Activated CD4-positive, alpha-beta T cell treated with anti-CD3 and anti-CD28 coated beads for 48 hours (primary cell): Measurements from ENCODE around the gene CPA1.

Experiments
- DNase-seq: peaks from one replicate; pipeline ENCODE4 v3.0.0-alpha.2; 2020

Gene CPA1

DNA sequence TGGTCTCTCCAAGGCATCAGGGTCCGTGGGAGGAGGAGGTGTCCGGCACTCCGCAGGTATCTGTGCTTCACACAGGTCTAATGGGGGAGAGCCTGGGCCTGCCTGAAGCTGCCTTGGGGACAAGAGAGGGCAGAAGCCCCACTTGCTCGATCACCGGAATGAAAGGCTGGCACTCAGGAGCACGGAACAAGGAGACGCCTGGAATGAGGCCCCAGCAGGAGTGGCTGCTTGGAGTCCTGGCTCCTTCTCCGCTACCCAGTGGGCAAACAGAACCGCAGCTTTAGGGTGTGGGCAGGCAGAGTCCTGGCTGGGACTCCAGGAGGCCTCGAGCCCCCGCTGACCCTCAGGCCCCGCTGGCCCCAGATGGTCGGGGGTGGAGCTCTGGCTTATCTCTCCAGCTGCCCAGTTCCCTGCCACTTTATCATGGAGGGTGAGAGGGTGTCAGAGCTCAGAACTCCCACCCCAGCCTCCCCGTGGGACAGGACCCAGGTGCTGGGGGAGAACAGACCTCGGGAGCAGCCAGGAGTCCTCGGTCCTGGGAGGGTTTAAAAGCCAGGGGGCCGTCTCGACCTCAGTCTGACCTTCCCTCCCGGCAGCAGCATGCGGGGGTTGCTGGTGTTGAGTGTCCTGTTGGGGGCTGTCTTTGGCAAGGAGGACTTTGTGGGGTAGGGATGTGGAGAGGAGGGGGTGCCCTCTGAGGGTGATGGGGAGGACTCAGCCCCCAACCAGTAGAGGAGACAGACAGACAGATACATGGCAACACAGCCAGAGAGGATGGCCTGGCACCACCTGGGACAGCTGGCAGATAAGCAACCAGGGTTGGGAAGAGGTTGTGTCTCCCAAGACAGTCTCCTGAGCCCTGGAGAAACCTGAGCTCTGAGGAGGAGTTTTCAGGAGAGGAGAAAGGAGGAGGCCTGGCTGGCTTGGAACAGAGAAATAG is at the start of gene CPA1:
TSS of gene CPA1 (plus strand) at position 574 of the 940 bp plus-strand sequence. CDS start at position 601, 27 bp downstream.
- no peak for DNase-seq

DNA sequence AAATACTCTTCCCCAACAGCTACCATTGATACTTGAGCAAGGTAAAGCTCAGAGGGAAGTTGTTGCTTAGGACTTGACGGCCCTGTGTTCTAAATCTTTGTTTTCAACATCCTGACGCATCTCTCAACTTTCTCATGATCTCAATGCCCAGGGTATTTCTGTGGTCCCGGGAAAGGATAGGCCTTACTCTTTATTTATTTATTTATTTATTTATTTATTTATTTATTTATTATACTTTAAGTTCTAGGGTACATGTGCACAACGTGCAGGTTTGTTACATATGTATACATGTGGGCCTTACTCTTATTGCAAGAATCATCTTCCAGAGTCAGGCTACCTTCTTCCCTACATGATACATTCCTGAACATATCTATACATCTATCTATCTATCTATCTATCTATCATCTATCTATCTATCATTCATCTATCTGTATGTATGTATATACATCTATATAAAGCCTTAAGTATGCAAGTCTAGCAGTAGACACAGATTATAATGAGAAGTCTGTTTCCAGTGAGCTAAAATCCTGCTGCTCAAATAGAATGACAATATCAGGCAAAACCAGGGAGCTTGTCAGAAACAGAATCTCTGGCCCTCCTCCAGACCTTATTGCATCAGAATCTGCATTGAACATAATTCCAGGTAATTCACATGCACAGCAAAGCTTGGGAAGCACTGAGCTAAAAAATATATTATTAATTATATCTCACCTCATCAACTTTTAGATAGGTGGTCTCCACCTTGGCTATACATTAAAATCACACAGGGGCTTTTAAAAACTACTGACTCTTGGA is 47.8 kb upstream of the CPA1 start:
- no peak for DNase-seq

DNA sequence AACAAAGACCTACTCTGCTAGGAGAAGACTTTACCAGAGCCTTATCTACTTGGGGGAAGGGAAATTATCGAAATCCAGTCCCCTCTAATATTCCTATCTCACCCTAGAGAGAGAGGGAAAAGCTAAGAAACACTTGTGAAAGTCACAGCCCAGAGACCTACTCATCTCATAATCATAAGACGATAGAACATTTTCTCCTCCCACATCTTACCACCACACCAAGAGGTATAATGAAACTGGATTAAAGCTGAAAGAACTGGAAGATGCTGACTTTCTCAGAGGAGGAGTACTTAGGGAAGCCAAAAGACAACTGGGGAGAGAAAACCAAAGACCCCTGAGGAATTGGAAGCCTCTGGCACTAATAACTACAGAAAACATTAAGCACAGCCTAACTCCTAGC is 46.5 kb upstream of the CPA1 start:
- no peak for DNase-seq

DNA sequence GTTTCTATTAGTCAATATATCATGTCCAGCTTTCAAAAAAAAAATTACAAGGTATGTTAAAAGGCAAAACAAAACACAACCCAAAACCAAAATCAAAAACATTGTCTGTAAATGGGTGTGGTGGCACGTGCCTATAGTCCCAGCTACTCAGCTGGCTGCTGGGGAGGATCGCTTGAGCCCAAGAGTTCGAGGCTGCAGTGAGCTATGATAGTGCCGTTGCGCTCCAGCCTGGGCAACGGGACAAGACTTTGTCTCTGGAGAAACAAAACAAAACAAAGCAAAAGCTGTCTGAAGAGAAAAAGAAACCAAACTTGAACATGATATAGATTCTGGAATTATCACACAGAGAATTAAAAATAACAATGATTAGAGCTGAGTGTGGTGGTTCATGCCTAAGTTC is 46.0 kb upstream of the CPA1 start:
- DNase-seq = no peak

DNA sequence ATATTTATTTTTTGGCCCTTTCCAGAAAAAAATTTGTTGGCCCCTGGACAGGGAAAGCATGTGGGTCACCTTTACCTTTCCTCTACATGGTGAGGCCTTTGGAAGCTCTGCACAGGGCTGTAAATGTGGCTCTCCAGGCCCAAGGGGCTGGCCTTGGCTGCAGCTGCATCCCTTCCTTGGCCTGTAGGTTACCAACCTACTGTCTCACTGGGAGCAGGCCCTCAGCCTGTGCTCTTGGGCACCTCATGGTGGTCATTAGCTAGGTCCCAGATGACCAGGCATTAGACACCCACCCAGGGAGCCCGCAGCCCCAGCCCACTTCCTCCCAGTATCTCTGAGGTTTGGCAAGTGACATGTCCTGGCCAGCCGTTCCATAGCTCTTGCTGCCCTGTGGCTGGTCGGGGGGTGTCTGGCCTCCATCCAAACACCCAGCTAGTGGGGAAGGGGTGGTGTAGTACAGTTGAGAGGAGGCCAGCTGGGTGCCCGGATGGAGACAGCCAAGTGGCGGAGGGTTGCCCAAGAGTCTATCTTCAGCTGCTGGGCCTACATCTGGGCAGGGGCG is 42.8 kb upstream of the CPA1 start:
- DNase-seq = no peak

DNA sequence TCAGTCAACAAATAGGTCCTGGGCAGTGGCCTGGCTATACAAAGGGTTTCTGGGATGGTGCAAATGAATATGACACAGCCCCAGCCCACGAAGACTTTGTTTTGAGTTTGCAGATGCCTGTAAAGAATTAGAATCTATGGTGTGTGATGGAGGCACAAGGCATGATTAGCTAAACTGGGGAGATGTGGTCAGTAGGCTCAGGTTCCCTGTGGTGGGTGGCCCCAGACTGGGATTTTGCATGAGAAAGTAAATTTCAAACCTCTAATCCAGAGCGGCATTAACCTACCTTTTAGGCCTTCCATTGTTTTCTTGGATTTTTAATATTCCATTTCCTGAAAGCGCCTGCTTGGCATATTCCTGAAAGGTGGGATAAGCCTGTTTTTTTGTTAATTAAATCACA is 42.1 kb upstream of the CPA1 start:
- no peak for DNase-seq

DNA sequence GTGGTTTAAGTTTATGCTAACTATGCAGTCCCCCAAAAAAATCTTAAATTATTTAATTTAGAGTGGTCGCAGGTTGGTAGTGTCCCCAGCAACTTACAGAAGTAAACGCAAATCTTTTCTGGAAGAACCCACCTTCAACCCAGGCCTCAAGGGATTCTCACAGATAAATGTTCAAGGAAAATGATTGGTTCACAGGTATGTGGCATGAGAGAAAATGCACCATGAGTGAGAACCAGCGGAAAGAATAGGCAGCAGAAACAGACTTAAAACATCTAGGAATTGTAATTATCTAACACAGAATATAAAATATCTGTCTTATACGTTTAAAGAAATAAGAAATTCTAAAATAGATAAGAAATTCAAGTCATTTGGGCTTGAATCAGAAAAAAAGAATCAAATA is 38.4 kb upstream of the CPA1 start:
- DNase-seq = no peak

DNA sequence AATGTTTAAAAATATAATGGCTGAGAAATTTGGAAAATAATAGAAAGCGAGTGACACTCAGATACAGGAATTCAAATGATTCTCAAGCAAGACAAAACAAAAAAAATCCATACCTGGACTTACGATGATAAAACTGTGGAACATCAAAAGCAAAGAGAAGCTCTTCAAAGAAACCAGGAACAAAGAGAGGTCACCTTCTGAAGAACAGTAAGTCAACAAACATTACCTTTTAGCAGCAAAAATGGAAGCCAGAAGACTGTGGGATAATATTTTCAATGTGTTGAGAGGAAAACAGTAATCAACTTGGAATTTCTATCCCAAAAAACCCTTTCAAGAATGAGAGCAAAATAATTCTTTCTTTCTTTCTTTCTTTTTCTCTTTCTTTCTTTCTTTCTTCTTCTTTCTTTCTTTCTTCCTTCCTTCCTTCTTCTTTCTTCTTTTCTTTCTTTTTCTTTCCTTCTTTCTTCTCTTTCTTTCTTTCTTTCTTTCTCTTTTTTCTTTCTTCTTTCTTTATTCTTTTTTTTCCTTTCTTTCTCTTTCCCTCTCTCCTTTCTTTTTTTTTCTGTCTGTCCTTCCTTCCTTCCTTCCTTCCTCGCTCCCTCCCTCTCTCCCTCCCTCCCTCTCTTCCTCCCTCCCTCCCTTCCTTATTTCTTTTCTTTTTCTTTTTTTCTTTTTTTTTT is 37.5 kb upstream of the CPA1 start:
- DNase-seq = no peak

DNA sequence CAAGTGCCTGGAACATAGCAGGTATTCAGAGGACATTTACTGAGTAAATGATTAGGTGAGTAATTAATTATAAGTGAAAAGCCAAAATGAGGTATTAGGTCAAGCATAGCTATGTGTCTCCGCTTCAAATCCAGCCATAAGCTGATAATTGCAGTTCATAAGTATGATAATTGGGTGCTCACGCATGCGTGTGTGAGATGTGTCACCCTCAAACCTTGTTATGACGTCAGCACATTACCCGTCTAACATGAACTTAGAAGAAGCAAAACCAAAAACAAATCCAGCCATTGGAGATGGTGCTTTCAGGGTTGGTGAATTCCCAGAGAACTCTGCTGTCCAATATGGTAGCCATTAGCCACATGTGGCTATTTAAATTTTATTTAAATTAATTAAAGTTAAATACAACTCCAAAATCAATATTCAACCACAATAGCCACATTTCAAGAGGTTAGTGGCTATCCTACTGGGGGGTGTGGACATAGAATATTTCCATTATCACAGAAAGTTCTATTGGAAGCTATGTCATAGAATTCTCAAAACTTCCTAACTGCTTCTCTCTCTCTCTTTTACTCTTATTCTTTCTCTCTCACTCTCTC is 35.9 kb upstream of the CPA1 start, which contains the start of gene CPA5:
TSS of gene CPA5 (plus strand) at position 546 of the 596 bp plus-strand sequence. CDS start 1,670 bp downstream, outside the sequence.
- DNase-seq = no peak

DNA sequence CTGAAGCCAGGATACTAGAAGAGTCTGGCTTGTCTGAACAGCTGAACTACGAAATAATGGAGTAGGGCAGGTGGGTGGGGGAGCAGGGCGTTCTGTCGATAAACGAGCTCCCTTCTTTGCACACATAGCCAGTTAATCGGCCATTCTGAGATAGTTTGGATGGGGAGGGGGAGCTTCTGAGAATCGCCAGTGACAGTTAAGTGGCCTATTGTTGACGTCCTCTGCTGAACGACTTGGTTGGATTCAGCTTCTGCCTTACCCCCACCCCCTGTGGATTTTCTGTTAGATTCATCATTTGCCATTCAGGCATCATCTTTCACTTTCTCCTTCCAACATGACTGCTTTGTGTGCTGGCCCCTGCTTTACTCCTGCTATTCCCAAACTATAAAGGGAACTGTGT is 35.2 kb upstream of the CPA1 start:
- no peak for DNase-seq

DNA sequence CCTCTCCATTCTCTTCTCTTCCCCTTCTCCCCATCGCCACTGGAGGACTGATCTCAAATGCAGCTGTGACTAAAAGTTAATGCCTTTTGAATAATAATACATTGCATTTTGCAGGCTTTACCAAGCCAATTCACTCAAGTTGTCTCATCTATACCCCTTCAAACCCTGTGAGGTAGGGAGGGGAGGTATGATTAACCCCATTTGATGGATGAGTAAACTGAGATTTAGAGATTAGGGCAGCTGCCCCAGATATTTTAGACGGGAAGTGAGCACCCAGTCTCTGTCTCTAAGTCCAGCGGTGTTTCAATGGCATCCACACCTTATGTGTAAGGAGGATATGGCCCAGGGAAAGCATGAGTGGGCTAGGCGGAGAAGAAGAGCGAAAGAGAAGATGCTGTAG is 34.6 kb upstream of the CPA1 start:
- no peak for DNase-seq

DNA sequence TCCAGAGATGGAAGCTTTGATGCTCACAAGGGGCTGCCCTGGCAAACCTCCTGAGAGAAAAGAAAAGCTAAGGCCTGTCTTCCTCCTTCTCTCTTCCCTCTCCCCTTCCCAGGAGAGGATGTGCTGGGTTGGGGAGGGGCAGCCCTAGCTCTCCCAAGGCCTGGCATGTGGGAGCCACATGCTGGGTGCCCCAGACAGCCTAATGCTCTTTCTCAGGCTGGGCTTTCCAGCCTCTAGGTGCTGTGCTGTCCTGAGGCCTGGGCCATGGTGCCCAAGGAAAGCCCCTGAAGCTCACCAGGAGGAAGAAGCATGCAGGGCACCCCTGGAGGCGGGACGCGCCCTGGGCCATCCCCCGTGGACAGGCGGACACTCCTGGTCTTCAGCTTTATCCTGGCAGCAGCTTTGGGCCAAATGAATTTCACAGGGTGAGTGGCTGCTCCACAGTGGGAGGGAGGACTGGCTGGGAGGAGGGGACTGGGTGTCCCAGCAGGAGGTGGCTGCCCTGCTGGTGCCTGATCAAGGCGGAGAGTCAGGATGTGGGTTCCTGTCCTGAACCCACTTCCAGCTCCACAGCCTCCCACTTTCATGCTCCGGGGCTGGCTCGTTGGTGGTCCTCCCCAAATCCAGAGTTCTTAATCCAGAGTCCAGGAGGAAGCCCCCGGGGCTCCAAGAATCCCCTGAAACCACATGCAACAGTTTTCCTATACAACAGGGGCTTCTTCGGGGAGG is 34.0 kb upstream of the CPA1 start:
- DNase-seq = no peak

DNA sequence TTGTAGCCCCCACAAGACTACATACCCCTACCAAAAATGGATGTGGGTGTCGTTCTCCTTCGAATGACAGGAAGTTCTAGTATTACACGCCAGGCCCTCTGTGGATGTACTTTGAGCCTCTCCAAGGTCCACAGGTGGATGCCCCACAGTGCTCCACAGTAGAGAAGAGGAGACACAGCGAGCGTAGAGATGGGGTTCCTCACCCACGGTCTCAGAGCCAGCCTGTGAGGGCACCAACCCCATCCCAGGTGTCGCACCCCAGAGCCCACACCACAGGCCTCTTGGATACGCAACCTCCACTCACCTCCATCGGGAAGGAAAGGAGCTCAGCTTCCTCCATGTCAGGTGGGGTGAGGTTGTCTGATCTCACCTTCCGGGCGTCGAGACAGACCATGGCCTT is 33.4 kb upstream of the CPA1 start:
- DNase-seq = no peak

DNA sequence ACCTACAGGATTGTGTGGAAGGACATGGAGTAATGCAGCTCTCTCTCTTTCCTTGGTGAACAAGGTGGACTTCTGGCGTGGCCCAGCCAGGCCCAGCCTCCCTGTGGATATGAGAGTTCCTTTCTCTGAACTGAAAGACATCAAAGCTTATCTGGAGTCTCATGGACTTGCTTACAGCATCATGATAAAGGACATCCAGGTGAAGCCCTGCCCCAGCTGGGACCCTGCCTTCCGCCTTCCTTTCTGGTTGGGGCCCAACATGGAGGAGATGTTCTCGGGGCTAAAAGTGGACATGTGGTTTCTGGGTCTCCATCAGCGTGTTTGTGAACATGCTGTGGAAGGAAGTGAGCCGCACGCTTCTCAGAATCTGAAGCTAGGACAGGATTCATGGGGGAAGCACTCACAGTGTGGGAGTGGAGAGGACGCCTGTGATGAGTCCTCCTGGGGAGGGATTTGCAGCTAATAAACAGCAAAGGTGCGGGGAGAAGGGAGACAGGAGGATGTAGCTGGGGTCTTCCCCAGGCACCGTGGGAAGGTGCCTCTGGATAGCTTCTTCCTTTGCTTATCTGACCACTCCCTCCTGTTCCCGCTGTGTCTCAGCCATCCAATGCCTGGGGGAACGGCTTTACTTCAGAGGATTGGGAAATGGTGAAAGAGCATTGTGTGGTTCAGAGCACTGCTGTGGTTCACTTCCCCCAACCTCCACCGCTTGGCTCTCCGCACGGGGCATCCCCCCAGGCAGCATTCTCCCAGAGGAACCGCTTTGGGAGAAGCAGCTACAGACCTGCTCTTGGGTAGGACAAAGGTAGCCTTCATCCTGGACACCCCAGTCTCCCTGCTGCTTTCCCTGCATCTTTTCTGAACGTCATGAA is 30.1 kb upstream of the CPA1 start:
- DNase-seq = no peak

DNA sequence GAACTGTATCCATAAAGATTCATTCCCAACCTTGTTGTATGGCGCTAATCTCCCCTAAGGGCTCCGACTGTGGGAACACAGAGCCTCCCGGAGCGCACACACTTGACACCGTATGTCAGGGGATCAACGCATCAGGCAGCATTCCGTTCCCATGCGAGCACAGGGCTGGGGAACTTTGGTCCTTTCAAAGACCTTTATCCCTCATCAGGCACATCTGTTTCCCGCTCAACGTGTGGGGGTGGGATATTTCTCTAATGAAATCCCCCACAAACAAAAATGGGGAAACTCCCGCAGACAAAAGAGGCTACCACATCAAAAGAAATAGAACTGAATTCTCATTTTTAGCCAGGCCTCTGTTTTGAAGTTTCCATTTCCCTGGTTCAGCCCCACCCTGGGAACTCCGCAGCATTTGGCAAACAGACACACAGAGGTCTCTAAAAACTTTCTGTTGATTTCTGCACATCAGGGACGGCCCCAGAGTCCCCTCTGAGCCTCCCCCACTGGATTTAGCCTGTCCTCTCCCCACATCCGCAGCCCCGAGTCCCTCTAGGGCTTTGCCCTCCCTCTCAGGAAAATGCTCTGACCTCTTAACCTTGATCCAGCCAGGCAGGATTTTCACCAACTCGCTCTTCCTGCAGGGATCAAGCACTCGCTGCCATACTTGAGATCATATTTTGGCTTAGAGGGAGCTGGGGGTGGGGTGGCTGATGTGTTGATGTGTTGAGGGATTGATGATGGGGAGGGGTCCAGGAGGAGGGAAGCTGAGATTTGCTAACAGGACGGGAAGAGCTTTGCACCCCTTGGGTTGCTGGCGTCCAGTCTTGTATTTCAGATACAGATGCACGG is 29.1 kb upstream of the CPA1 start:
- no peak for DNase-seq

DNA sequence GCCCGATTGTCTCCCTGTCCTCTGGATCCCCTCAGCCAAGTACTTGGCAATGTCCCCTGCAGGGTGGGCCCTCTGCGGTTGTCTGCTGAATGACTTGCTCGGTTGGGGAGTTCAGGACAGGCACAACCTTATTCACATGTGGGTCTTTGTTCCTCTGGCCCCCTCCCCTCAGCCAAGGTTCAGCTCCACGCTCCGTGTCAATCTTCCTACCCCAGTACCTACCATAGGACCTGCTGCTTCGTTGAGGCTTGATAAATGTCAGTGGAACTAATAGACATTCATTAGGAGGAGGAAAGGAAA is 28.6 kb upstream of the CPA1 start:
- no peak for DNase-seq

DNA sequence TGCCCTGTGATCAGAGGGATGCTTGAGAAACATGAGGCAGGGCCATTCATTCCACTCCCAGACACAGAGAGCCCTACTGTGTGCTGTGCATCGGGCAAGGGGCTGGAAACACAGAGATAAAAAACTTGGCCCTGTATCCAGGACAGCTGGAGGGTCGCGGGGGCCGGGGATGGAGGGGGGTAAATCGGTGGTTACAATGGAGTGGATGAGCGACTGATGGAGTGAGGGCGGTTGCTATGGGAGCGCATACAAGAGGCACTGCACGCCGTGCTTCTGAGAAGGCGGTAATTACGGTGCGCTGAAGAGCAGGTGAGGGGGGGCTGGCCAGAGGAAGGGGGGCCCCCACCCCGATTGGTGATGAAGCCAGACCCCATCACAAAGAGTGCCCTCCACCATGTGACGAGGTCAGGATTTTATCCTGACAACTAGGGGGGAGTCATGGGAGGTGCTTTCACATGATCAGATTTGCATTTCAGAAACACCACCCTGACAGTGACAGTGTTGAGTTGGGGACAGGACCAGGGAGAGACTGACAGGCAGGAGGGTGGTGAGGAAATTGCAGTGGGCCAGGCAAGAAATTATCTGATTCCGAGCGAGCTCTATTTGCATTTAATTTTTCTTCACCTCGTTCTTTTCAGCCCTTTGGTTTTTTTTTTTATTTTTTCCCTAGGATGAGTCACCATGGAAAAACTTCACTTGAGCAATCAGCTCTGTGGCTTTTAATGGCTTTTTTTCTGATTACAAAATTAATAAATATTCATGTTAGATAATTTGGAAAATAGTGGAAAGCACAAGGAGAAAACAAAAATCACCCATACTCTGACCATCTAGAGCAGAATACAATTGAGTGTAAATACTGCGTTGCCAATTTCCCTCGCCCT is 27.9 kb upstream of the CPA1 start:
- DNase-seq = no peak

DNA sequence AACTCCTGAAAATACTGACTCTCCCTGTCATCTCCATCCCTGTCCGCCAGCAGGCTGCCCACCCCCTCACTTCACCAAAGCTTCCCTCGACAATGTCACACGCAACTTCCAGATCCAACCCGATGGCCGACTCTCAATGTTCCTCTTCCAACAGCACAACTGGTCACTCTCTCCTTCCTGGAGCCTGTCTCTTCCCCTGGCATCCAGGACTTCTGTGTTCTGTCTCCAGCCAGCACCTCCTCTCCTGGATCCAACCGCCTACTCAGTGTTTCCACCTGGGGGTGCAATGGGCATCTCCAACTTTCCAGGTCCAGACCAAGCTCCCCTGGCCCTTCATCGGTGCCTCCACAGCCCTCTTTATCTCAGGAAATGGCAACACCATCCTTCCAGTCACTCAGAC is 27.1 kb upstream of the CPA1 start:
- DNase-seq = no peak
